Mesenteric fat pad (tissue), 1 donor: ENCODE measurements around the gene MBD3L1. TPM values are rescaled to one million over a fixed set of nuclear protein-coding genes. Genes with fewer than 3 reads are reported as not detected.

Source experiments
- DNase-seq: peaks from one replicate; pipeline ENCODE4 v3.0.0-alpha.2; 2020; ENCODE audit warnings: low spot score
- long read RNA-seq: library from polyadenylated mRNA; unstranded; transcript quantifications from one replicate; pipeline ENCODE4 v2.0.0, GENCODE V29; 2020
- total RNA-seq: library from RNA; stranded (reverse); fragmentation: NEBNext Ultra II Directional; extraction: Animal tissue kit (Norgen Biotek cat#: 25700); gene quantifications from one replicate; pipeline ENCODE4 v1.2.1, GENCODE V29; 2021
- donor health status: DM: yes; HTN: yes; CAD: no.

MBD3L1 gene
- total RNA-seq: not detected
- long read RNA-seq: 0 reads

- DNase-seq: peak; percentile 100
Observed at GRCh38 chr19:8832132-8833021, at the start of gene MBD3L1, which contains the start of gene ZNF558. Gene MBD3L1 (plus strand): TSS chr19:8832377. CDS start chr19:8842679, 10,302 bp downstream. Gene ZNF558 (minus strand): TSS chr19:8832304. CDS start chr19:8822659, 9,645 bp downstream.

- no peak for DNase-seq
Observed at GRCh38 chr19:8794823-8795222, 37.4 kb upstream of the MBD3L1 start.

GRCh38 chr19:8806661-8807060 lies 25.5 kb upstream of the MBD3L1 start:
- DNase-seq: no peak

- no peak for DNase-seq
Observed at GRCh38 chr19:8811315-8812172, 20.6 kb upstream of the MBD3L1 start.

- DNase-seq: no peak
Observed at GRCh38 chr19:8814176-8814575, 18.0 kb upstream of the MBD3L1 start.

- DNase-seq: no peak
Observed at GRCh38 chr19:8815780-8816179, 16.4 kb upstream of the MBD3L1 start.

- no peak for DNase-seq
Observed at GRCh38 chr19:8820234-8820633, 11.9 kb upstream of the MBD3L1 start.

GRCh38 chr19:8821748-8822241 lies 10.4 kb upstream of the MBD3L1 start:
- DNase-seq: no peak

- DNase-seq: no peak
Observed at GRCh38 chr19:8826371-8826770, 5.8 kb upstream of the MBD3L1 start.

- DNase-seq: no peak
Observed at GRCh38 chr19:8827277-8827676, 4.9 kb upstream of the MBD3L1 start.

- DNase-seq: no peak
Observed at GRCh38 chr19:8831373-8831772, 804 bp upstream of the MBD3L1 start.

- DNase-seq: peak; percentile 91
Observed at GRCh38 chr19:8831832-8832131, 395 bp upstream of the MBD3L1 start.

- no peak for DNase-seq
Observed at GRCh38 chr19:8835446-8835845, 3.3 kb downstream of the MBD3L1 start.

GRCh38 chr19:8835877-8836276 lies 3.7 kb downstream of the MBD3L1 start:
- no peak for DNase-seq

- DNase-seq: no peak
Observed at GRCh38 chr19:8840708-8841107, 8.5 kb downstream of the MBD3L1 start.

- peak; percentile 81 for DNase-seq
Observed at GRCh38 chr19:8846819-8847218, 14.6 kb downstream of the MBD3L1 start.

- DNase-seq: no peak
Observed at GRCh38 chr19:8849232-8849631, 17.1 kb downstream of the MBD3L1 start.

GRCh38 chr19:8850488-8850887 lies 18.3 kb downstream of the MBD3L1 start:
- no peak for DNase-seq

- DNase-seq: no peak
Observed at GRCh38 chr19:8858260-8858659, 26.1 kb downstream of the MBD3L1 start.

- no peak for DNase-seq
Observed at GRCh38 chr19:8866344-8866743, 34.2 kb downstream of the MBD3L1 start.

GRCh38 chr19:8877854-8878705 lies 45.9 kb downstream of the MBD3L1 start:
- DNase-seq: no peak
